Skeletal muscle tissue (tissue), 4 donors: ENCODE results near the gene CEP85L. TPM values are rescaled to one million over a fixed set of nuclear protein-coding genes. Genes with fewer than 3 reads are reported as not detected.

Experiments used
- H3K27ac ChIP-seq: one replicate; pipeline ENCODE4 v1.7.0; 2013; ENCODE audit warnings: mild to moderate bottlenecking, low read depth, low read length, inconsistent platforms
- H3K27me3 ChIP-seq, 3 donors: one replicate each; pipeline ENCODE4 v1.7.0; 2013; ENCODE audit warnings: low read length in 3 of 3; ENCODE audit not compliant: control insufficient read depth in 3 of 3, insufficient read depth in 3 of 3
- H3K36me3 ChIP-seq, 3 donors: one replicate each; pipeline ENCODE4 v1.7.0; 2013; ENCODE audit warnings: low read length in 3 of 3; ENCODE audit not compliant: control insufficient read depth in 3 of 3, insufficient read depth in 3 of 3
- H3K4me1 ChIP-seq, 3 donors: one replicate each; pipeline ENCODE4 v1.7.0; 2013; ENCODE audit warnings: low read length in 3 of 3, mild to moderate bottlenecking in 3 of 3; ENCODE audit not compliant: control insufficient read depth in 3 of 3, insufficient read depth in 3 of 3
- H3K4me3 ChIP-seq, 3 donors: one replicate each; pipeline ENCODE4 v1.7.0; 2013; ENCODE audit warnings: low read length in 3 of 3
- H3K9ac ChIP-seq, 3 donors: one replicate each; pipeline ENCODE4 v1.7.0; 2013; ENCODE audit warnings: low read length in 3 of 3, mild to moderate bottlenecking in 3 of 3, moderate library complexity in 2 of 3, low read depth in 1 of 3
- H3K9me3 ChIP-seq, 3 donors: one replicate each; pipeline ENCODE4 v1.7.0; 2013; ENCODE audit warnings: low read length in 3 of 3; ENCODE audit not compliant: control insufficient read depth in 3 of 3
- total RNA-seq: library from RNA; depleted of rRNA; stranded (reverse); fragments of >200 nt; gene quantifications from one replicate; pipeline ENCODE4 v1.2.3, GENCODE V29; 2014
- donor health status: Osteomylitis.

CEP85L gene
- total RNA-seq, 1 donor from 2014 or later, result 42.3 TPM

DNA sequence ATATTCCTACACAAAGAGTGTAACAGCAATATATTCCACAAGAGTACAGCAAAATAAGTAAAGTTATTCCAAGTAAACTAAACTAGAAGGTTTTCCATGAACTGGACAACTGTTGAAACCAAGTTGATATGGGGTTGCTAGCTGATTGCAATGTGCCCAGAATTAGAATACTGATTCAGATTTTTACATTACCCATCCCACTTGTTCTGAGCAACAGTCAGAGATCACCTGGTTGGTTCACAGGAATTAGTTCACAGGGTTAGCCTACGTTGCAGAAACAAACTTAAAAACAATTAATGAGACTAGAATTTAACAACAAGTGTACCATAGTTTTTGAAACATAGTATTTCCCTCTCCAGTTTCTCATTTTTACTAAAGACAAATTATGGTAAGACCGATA lies 49.1 kb downstream of the CEP85L start:
- Histone ChIP-seq H3K27me3 (no peaks in the 10 kb centered on the region), H3K4me3 (no peak overlapping the region), H3K9me3 (no peaks in the 10 kb centered on the region), H3K27ac (no peak overlapping the region), H3K36me3 (no peaks in the 10 kb centered on the region), H3K9ac (no peak overlapping the region), H3K4me1 (peaks cover 4 to 9% (median 8%) of the 10 kb centered on the region in 3 donors)

GRCh38 chr6:118598324-118598723 lies 53.1 kb downstream of the CEP85L start:
- Histone ChIP-seq H3K9me3 (no peaks in the 10 kb centered on the region), H3K27me3 (no peaks in the 10 kb centered on the region), H3K36me3 (no peaks in the 10 kb centered on the region), H3K27ac (no peak overlapping the region), H3K4me1 (peaks cover 0 to 4% (median 0%) of the 10 kb centered on the region in 3 donors), H3K4me3 (no peak overlapping the region), H3K9ac (no peak overlapping the region)

GRCh38 chr6:118597636-118598035 lies 53.8 kb downstream of the CEP85L start:
- Histone ChIP-seq H3K4me1 (peaks cover 0 to 4% (median 0%) of the 10 kb centered on the region in 3 donors), H3K27me3 (no peaks in the 10 kb centered on the region), H3K36me3 (no peaks in the 10 kb centered on the region), H3K27ac (no peak overlapping the region), H3K4me3 (no peak overlapping the region), H3K9me3 (no peaks in the 10 kb centered on the region), H3K9ac (no peak overlapping the region)

DNA sequence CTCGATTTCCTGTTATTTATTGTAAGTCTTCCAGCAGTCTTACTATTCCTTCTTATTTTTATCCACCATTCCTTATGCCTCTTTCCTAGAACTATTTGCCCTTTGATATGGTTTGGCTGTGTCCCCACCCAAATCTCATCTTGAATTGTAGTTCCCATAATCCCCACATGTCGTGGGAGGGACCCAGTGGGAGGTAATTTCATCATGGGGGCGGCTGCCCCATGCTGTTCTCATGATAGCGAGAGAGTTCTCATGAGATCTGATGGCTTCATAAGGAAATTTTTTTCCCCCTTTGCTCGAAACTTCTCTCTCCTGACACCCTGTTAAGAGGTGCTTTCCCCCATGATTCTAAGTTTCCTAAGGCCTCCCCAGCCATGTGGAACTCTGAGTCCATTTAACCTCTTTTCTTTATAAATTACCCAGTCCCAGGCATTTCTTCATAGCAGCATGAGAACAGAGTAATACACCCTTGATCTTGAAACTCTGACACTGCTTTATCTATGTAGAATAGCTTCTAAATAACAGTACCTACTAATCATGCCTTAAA lies 54.5 kb downstream of the CEP85L start:
- H3K9me3 ChIP-seq, result no peaks in the 10 kb centered on the region

GRCh38 chr6:118594877-118595276 lies 56.5 kb downstream of the CEP85L start:
- Histone ChIP-seq H3K4me3 (no peak overlapping the region), H3K36me3 (no peaks in the 10 kb centered on the region), H3K27ac (no peak overlapping the region), H3K9me3 (no peaks in the 10 kb centered on the region), H3K9ac (no peak overlapping the region), H3K27me3 (no peaks in the 10 kb centered on the region), H3K4me1 (peaks cover 3 to 15% (median 11%) of the 10 kb centered on the region in 3 donors)

More for the DNA sequence above, 54.5 kb downstream of the CEP85L start:
- no peaks in the 10 kb centered on the region for H3K27me3 ChIP-seq
- H3K4me1 ChIP-seq, result peaks cover 0 to 7% (median 2%) of the 10 kb centered on the region in 3 donors
- no peak overlapping the region for H3K9ac ChIP-seq
- no peak overlapping the region for H3K4me3 ChIP-seq
- no peaks in the 10 kb centered on the region for H3K36me3 ChIP-seq
- H3K27ac ChIP-seq, result no peak overlapping the region

- no peak overlapping the region for H3K4me3 ChIP-seq
- no peaks in the 10 kb centered on the region for H3K27me3 ChIP-seq
- H3K36me3 ChIP-seq, result no peaks in the 10 kb centered on the region
- no peak overlapping the region for H3K27ac ChIP-seq
- H3K4me1 ChIP-seq, result peaks cover 13 to 29% (median 23%) of the 10 kb centered on the region in 3 donors
- no peaks in the 10 kb centered on the region for H3K9me3 ChIP-seq
- H3K9ac ChIP-seq, result no peak overlapping the region
These were observed 59.5 kb downstream of the CEP85L start for GRCh38 chr6:118591897-118592296.

DNA sequence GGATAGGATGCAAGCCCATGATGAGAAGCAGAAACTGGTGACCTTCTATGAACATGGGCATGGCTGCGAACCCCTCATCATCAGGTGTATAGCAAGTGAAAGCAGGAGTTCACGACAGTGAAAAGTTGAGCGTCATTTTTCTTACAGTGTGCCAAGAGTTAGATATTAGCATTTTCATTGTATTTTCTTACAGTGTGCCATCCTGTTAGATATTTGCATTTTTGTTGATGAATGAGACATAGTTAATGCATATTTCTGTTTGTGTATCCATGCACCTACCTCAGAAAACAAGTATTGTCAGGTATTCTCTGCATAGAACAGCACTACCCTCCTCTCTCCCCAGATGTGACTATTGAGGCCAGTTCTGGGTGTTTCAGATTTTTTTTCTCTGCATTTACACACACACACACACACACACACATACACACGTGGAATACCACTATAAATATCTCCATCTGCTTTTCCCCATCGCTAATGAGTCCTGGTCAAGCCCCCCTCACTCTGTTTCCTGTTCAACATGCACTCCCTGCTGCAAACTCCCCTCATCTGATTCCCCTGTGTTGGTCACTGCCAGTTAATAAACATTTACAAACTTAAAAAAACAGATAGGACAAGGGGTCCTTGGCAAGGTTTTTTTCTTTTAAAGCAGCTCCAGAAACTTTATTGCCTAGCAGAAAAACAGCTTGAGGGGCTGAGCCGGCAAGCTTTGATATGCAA lies 61.6 kb downstream of the CEP85L start:
- H3K9ac ChIP-seq, result no peak overlapping the region
- peaks cover 13 to 36% (median 34%) of the 10 kb centered on the region in 3 donors for H3K4me1 ChIP-seq
- H3K27ac ChIP-seq, result no peak overlapping the region
- no peak overlapping the region for H3K4me3 ChIP-seq
- H3K27me3 ChIP-seq, result no peaks in the 10 kb centered on the region
- H3K36me3 ChIP-seq, result no peaks in the 10 kb centered on the region
- H3K9me3 ChIP-seq, result no peaks in the 10 kb centered on the region

DNA sequence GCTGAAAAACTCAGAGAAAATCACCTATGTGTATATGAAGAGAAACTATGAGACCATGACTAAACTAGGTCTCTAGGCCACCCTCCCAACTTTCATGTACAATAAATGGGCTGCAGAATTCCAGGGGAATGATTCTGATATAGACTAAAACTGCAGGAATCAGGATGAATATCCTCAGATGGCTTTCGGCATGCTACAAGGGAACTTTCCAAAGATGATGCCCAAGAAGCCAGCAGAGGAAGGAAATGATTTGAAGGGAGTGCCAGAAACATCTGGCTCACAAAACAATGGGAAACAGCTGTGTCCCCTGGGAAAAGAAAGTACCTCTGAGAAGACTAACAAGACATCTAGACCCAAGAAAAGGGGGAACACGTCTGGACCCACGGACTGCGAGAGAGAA lies 62.2 kb downstream of the CEP85L start:
- H3K9me3 ChIP-seq, result no peaks in the 10 kb centered on the region
- H3K36me3 ChIP-seq, result no peaks in the 10 kb centered on the region
- no peak overlapping the region for H3K4me3 ChIP-seq
- H3K27me3 ChIP-seq, result no peaks in the 10 kb centered on the region
- peaks cover 13 to 42% (median 40%) of the 10 kb centered on the region in 3 donors for H3K4me1 ChIP-seq
- no peak overlapping the region for H3K27ac ChIP-seq
- no peak overlapping the region for H3K9ac ChIP-seq

DNA sequence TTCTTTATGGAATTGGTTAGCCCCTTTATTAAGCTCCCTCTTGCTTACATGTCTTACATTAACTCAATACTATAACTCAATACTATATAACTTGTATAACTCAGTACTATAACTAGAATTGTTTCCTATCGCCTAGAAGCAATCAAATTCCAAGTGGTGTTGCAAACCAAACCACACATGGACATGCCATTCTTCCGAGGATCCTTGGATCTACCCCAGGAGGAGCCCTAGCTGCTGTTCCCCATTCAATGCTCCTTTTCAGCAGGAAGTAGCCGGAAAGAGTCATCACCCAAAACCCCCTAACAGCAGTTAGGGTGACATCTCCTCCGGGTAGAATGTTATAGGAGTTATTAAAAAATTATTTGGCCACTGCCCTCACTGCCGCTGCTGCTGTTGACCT lies 62.8 kb downstream of the CEP85L start:
- no peaks in the 10 kb centered on the region for H3K27me3 ChIP-seq
- H3K9ac ChIP-seq, result no peak overlapping the region
- H3K4me1 ChIP-seq, result peaks cover 13 to 42% (median 41%) of the 10 kb centered on the region in 3 donors
- H3K27ac ChIP-seq, result no peak overlapping the region
- no peak overlapping the region for H3K4me3 ChIP-seq
- H3K9me3 ChIP-seq, result no peaks in the 10 kb centered on the region
- H3K36me3 ChIP-seq, result no peaks in the 10 kb centered on the region

- no peaks in the 10 kb centered on the region for H3K27me3 ChIP-seq
- H3K9me3 ChIP-seq, result no peaks in the 10 kb centered on the region
- H3K27ac ChIP-seq, result no peak overlapping the region
- H3K4me3 ChIP-seq, result no peak overlapping the region
- peaks cover 24 to 52% (median 44%) of the 10 kb centered on the region in 3 donors for H3K4me1 ChIP-seq
- H3K36me3 ChIP-seq, result no peaks in the 10 kb centered on the region
- H3K9ac ChIP-seq, result no peak overlapping the region
These were observed 64.5 kb downstream of the CEP85L start for GRCh38 chr6:118586746-118587485.
